ENCODE data around the gene SLC12A8. TPM values are rescaled to one million over a fixed set of nuclear protein-coding genes. Genes with fewer than 3 reads are reported as not detected.

Gene SLC12A8
- 1.6 to 2.0 TPM (median 1.6 TPM) in 5 replicates for total RNA-seq (2022; extraction: Qiagen RNA extraction; ENCODE audit: low read depth)

GRCh38 chr3:125212509-125213363 is at the start of gene SLC12A8:
Gene SLC12A8, minus strand, starts transcription at chr3:125212748. Its CDS starts 1,399 bp downstream, at chr3:125211349.

GRCh38 chr3:125055913-125056745 is 156.4 kb downstream of the SLC12A8 start, which contains the start of gene HEG1:
Gene HEG1, minus strand, starts transcription at chr3:125055997. Its CDS starts 107 bp downstream, at chr3:125055890.

Other genes with a start within 250 kb of the SLC12A8 start
- 7.8 to 11.9 TPM (median 10.6 TPM) in 5 replicates for gene HEG1, start 156.8 kb downstream of the SLC12A8 start, total RNA-seq (2022; extraction: Qiagen RNA extraction; ENCODE audit: low read depth)
- gene ZNF148, start 162.6 kb upstream of the SLC12A8 start, total RNA-seq (2022; extraction: Qiagen RNA extraction; ENCODE audit: low read depth), result 6.8 to 10.8 TPM (median 9.1 TPM) in 5 replicates

All from A549 treated with GW870086 at 1 μM for 4 hours (cell line).